Activated CD4-positive, alpha-beta T cell treated with anti-CD3 and anti-CD28 coated beads, Interleukin-2, amount 50 U/mL, for 4 hours (primary cell): Measurements from ENCODE around the gene CHPF2.

Source experiments
- DNase-seq, 2 experiments: peaks; one replicate each; pipeline ENCODE4 v3.0.0-alpha.2; 2020

The CHPF2 gene

DNA sequence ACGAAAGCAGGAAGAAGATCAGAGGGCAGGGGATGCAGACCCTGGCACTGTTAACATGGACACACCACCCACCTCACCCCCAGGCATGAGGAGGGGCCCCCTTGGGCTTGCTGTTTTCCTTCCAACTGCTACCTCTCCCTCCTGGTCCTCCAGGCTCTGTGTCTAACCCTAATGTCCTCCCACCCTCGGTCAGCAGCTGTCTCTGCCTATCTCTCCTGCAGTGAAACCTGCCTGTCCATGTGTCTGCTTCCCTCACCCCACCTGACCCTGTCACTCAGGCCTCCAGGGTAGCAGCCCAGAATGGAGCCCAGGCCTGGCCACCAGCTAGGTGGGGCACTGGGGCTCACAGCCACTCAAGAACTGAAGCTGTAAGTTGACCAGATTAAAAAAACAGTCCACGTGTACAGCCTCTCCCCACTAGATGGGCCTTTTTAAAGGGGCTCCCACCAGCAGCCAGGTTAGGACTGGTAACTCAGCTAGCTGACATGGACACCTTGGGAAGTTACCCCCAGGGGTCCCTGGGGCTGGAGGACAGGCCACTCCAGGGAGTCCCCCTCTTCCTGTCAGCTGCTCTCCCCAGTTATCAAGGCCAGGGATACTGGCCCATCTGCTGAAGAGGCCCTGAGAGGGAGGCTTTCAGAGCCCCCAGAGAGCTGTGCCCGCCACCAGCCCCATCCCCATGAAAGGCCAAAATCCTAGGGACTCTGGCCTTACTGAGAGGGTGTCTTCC lies 14.7 kb downstream of the CHPF2 start:
- no peak for DNase-seq

DNA sequence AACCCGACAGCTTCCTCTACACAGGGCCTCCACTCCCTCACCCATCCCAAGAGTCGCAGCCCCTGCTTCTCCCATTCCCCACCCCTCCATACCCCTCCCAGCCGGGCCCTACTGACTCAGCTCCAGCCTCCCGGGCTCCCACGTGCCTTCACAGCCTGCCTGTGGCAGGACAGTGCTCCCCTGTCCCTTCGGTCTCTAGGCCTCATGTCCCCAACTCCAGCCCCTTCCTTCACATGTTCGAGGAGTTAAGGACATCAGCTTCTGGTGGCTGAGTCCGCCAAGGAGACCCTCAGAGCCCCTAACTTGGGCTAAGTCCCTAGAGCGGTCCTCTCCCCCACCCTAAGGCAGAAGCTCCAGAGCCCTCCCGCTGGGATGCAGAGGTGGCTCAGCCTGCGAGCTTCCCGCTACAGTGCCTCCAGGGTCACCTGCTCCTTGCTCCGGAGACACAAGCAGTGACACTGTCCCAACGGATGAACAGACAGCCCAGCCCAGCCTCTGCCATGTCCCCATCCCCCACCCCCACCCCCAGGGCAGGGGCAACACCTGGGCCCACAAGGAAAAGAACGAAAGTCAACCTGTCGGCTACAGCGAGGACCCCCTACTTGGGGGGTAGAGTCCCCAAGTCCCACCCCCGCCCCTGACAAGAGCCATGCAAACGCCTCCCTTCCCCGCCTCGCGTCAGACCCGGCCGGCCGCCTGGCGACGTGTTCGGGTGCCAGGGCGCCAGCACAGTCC lies 15.5 kb downstream of the CHPF2 start:
- DNase-seq = no peak

DNA sequence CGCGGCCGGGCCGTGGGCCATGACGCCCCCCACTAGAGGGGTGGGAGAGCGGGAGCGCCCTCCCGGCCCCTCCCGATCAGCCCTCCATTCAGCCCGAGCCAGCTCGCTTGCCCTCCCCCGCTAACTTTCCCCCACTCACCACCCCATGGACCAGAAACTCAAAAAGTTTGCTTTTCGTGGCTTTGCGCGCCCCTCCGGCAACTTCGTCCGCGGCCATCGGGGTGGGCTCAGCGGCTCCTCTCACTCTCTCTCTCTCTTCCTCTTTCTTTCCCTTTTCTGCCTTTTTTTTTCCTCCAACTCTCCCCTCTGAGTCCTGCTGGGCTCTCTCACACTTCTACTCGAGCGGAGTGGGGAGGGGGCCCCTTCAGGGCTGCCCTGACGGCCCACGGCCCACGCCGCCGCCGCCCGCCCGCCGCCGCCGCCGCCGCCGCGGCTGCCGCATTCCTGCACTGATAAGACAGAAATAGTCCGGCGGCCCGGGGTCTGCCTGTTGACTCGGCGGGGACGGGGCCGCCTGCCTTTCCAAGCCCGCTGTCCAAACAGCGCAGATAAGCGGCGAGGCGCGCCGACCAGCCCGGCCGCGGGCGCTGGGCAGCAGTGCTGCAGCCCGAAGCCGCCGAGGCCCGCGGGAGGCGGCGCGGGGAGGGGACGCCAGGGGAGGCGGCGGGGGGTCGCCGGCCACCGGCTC lies 16.2 kb downstream of the CHPF2 start, which contains the start of gene SMARCD3:
Gene SMARCD3, minus strand, starts transcription at position 349 of the 688 bp plus-strand sequence. Its CDS starts 132 bp downstream, at position 217.
- peak in 1 of 2 experiments; percentile 36 for DNase-seq

DNA sequence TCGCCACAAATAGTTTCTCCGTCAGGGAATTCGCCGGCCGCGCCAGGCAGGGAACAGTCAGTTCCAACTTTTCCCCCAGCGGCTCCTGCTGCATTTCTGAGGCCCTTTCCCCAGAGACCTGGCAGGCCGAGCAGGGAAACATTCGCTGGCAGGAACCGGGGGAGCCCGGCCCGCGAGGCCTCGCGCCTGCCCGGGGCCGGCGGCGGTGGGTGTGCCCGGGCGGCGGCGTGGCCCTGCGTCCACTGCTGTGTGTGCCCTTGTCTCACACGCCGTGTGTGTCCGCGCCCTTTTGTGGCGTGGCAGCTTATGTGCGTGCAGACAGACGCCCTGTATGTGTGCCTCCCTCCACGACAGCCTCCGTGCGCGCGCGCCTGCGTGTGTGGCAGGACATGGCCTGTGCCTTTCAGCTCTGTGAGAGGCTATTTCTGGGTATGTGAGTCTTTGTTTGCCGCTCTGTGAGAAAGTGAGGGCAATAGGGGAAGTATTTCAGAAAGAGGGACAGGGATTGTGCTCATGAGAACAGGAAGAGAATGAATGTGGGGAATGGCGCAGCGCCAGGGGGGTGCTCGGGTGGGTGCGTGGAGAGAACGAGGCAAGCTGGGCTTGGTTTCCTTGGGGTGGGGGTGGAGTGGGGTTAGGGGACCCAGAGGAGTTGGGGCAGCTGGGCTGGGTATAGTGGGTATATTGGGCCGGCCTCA lies 16.9 kb downstream of the CHPF2 start:
- DNase-seq = no peak

DNA sequence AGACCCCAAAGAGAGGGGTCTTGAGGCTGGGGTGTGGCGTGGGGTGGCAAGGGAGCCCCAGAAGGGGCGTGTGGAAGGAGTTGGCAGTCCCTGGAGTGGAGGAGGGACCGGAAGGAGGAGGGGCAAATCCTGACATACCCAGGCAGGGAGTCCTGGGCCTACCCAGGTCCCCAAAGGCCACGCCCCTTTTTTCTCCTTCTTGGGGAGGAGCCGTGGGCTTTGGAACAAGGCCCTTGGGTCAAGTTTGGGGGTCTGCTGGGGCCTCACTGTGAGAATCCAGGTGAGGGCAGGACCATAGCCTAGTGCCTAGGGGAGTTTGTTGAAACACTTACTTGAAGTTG lies 17.4 kb downstream of the CHPF2 start:
- no peak for DNase-seq

DNA sequence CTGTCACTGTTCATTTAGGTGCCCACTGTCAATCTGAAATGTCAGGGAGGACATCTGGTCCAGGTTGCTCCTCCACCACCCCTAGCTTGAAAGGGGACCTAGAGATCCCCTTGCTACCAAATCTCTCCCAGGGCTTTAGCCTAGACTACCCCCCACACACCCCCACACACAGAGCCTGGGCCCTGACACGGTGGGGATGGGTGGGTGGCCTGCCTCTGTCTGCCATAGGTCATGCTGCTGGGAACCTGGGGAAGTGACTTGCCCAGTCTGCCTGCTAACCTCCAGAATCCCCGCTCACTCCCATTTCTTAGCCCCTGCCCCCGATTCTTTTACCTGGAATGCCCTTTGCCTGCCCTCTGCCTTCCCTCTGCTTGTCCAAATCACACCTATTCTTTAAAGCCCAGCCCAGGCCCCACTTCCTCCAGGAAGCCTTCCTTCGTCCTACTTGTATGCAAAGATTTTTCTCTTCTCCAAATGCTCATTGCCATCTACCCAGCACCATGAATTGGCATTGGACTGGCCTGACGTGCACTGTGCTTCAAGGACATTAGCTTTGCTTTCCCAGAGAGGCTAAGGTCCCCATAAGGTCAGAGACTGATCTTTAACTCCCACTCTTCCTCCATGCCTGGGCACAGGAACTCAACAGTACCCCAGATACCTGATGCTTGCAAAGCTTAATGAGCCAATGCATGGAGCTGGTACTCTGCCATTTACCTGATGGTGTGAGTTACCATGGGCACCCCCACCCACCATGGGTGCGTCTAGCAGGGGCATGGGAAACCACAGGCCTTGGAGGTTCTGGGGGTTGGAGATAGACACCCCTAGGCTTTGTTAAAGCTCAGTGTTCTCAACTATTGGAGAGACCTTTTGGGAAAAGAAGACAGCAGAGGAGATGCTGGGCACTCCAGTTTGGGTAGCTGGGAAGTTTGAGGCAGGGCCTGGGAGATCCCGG lies 18.2 kb downstream of the CHPF2 start:
- DNase-seq = no peak

DNA sequence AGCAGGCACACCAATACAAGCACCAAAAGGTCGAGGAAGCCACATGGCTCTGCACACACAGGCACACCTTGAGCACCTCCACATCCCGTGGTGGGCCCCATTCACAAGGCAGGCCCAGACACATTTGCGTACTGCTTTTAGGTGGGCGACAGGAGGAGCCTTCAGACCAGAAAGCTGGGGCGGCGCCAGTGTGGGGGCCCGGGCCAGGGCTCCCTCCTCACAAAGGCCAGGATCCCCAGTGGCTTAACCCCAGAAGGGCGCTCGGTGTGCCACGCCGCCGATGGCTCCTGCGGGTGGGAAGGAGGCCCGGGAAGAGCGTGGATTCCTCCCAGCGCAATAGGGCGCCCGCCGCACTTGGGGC lies 19.0 kb downstream of the CHPF2 start:
- DNase-seq = no peak

DNA sequence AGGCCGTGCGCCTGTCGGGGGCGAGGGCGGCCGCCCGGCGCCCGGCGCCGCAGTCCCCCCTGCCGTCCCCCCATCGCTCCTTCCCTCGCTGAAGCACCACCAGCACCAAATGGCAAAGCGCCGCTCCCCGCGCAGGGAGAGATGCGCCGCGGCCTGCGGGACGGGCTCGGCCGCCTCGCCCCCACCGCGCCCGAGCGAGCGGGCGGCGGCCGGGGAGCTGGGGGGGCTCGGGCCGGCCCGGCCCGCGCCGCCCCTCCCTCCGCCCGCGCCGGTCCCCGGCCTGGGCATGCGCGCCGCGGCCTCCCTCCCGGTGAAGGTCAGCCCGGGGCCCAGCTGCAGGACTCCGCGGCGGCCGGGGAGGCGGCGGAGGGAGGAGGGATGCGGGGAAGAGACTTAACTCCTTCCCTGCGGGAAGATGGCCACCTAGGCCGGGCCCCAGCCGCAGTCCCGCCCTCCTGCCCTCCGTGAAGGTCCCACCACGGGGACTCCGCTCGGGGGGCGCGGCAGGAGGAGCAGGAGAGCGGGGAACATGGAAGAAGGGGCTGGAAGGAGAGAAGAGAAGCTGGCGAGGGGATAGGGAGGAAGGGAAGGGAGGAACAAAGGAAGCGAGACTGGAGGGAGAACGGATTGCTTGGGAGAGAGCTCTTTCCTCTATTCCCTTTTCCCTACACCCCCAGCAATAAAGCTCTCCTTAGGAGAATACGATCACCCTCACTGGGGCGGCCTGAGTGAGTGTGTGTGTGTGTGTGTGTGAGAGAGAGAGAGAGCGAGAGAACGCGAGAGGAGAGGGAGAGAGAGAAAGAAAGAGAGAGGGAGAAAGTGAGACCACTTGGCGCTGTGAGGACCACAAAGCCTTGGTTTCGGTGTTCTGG lies 19.6 kb downstream of the CHPF2 start:
- no peak for DNase-seq

DNA sequence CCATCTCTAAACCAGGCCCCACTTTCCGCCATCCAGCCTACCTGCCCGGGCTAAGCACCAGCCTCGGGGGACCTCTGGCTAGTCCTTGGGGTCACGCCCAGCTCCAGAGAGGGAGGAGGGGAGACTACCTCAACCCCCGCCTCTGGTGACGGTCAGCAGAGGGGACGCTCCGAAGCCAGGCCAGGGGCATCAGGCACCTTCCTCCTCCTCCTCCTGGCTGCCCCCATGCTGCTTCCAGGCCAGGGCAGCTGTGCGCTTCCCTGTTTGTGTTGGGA lies 20.2 kb downstream of the CHPF2 start:
- DNase-seq = no peak

DNA sequence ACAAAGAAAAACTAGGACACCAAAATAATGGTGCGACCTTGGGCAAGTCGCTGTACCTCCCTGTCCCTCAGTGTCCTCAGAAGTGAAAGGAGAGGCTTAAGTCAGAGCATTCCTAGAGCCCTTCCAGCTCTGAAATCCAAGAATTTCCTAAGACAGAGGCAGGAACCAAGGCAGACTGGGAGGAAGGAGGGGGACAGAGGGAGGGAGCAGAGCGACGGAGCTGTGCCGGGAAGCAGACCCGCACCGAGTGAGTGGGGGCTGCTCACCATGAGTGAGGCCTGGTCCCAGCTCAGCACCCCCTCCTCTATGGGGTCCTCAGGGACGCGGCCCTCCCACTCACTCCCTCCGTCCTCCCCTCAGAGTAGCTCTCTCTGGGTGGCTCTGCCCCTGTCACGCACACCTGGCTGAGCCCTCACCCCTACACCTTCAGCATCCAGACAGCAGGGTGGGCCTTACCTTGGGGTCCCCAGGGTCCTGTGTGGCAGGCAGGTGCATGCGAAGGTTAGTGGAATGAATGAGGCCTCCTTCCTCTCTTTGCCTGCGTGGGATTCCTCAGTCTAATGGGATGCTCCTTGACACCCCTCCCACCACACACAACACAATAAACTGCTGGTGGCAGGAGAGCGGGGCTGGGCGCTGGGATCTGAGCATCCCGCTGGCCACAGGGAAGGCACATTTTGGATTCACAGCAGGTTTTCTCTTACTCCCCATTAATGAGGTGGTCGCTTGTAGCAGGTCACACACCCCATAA lies 20.9 kb downstream of the CHPF2 start:
- DNase-seq = no peak

DNA sequence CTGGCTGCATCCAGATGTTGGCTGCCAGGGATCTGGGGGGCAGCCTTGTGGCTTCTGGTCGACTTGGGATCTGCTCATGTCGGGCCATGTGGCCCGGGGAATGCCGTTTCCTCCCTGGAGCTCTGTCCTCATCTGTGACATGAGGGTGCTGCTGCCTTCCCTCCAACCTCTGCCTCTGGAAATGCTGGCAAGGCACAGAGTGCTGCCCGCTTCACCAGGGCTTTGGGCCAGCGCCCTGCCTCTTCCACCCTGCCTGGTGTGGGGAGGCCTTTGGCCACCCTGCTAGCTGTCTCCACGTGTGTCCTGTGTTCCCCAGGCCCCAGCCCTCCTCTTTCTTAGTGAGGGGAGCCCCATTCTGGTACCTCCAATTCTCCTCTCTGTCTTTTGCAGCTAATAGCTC lies 22.0 kb downstream of the CHPF2 start:
- no peak for DNase-seq

DNA sequence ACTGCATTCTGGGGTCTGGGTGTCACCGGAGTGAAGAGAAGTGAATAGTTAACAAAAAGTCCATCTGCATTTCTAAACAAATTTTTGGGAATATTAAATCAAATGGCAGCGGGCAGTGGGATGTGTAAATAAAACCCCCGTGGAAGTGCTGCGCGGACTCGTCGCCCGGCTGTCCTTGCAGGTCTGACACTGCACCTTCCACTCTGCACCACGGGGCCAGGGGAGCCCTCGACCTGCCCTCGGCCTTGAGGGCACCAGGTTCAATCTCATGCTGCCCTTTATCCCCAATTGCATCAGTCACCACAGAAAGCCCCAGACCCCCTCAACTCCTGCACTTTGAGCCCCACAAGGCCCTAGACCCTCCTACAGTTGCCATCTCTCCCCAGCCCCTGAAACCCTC lies 22.6 kb downstream of the CHPF2 start:
- no peak for DNase-seq

DNA sequence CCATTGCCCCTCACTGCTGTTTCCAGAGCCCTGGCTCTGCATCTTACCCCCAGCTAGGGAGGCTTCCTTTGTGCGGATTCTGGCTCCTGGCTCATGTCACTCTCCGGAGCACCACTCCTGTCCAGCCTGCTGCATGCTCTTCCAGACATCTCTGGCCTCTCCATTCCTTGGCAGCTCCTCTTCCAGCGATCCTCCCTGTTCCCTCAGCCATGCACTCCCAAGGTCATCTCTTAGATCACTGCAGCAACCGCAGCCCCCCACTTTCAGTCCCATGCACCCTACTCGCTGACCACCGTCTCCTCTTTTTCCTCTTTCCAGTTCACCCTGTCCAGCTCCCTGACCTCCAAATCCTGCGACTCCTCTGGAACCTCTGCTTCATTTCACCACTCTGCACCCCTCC lies 23.1 kb downstream of the CHPF2 start:
- DNase-seq = no peak

DNA sequence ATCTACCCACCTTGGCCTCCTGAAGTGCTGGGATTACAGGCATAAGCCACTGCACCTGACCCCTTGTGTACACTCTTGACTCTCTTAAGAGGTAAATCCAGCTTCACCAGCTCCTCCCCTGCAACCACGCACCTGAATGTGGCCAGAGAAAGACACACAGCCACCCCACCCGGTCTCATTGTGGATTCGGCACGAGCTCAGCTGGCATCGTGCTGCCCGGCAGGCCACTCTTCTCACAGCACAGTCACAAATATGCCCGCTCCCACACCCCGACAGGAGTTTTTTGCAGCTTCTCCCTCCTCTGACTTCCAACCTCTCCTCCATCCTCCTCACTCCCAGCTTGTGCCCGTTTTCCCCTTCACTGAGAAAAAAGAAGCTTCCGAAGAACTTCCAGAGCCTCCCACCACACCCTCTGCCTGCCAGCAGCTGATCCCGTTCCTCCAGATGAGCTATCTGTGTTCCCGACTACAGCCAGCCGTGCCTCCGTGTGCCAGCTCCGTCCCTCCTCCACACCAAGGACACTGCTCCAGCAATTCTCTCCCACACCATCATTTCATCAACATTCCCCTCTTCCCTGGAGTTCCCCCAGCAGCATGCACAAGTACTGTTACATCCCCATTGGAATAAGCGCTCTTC lies 24.2 kb downstream of the CHPF2 start:
- no peak for DNase-seq

DNA sequence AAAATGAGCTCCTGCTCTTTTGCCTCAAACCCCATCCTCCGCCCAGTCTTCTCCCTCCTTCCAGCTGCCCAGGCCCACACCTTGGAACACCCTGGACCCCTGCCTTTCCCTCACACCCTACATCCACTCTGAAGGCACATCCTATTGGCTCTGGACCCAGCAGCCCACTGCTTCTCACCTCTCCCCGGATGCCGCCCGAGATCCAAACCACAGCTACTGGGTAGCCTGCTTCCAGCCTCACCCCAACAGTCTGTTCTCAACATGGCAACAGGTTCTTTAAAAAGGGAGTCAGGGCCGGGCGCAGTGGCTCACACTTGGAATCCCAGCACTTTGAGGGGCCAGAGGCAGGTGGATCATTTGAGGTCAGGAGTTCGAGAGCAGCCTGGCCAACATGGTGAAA lies 25.7 kb downstream of the CHPF2 start:
- DNase-seq = no peak

DNA sequence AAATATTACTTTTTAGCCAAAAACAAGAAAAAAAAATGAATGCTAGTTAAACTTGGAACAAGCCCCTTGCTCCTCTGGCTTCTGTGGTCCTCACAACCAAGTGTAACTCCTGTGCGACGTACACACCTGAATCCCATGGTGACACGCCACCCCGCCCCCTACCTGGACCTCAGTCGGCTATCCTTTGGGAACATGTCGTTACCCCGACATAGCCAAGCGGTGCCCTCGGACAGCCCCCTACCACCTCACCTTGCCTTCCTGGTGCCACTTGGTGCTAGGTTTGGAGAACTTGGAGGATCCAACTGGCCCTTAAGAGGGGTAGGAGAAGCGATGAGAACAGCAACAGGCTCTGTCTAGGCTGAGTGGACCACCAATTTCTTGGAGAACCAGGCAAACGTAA lies 28.2 kb downstream of the CHPF2 start:
- DNase-seq = no peak

DNA sequence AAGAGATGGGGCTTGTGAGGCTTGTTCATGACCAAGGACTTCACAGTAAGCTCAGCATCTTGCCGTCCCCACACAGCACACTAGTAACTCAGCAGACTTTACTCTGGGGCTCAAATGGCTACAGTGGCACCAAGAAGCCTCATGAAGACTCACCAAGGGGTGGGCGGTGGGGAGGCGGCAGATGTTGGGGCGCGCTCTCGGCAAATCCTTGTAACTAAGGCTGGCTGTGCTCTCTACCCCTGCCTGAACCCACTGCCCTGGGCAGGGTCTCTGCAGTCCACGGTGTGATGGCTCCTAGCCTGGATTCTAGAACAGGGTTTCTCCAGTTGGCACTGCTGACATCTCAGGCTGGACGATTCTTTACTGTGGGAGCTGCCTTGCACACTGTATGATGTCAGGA lies 28.6 kb downstream of the CHPF2 start:
- DNase-seq = no peak

DNA sequence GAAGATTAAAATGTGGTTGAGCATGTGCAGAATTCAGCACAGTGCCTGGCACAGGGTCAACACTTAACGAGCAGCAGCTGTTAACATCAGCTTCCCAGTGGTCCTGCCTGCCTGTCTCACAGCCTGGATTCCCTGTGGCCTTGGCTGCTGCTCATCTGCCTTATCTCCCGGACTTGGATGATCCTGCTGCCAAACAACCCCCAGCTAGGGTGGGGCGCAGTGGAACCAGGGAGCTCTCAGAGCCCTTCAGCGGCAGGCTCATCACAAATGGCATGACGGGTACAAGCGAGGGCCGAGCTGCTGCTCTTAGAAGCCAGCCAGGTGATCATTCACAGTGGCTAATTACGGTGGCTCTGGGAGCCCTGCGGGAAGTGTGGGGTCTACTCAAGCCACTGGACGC lies 29.2 kb downstream of the CHPF2 start:
- no peak for DNase-seq

DNA sequence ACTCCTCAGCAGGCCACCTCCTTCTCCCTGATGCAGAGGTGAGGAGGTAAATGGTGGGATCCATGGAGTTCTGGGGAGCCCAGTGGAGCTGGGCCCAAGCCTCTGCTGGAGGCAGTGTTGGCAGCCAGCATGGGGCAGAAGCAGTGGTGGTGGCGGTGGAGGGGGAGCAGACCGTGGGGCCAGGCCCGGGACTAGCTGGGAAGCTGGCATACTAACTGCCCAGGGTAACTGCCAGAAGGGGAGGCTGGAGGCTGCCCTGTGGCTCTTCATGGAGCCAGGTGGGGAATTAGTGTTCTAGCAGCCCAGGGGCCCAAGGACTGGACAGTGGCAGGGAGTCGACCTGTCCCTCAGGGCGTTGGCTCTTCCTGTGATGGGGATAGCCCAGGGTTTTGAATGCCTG lies 32.3 kb downstream of the CHPF2 start:
- DNase-seq = no peak

DNA sequence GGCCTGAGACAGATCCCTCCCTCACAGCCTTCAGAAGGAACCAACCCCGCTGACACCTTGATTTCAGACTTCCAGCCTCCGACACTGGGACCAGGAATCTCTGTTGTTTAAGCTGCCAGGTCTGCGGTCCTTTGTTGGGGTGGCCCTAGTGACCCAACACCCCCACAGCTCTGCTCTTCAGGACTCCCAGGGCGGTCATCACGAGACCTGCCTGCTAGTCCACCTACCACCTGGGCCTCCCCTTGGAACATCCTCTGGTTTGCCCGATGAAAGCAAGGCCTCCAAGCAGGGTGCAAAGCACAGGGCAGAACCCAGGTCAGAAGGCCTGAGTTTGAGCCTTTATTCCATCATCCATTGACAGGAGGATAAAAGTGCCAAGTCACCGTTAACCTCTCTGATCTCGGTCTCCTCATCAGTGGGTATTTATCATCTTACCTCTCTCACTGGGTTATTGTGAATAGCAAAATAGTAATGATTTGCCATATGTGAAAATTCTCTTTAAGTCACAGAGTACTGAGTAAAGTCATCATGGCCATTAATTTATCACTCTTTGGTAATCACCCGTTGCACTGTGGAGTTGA lies 33.2 kb downstream of the CHPF2 start:
- no peak for DNase-seq
